IMR-90 (cell line): ENCODE results near the gene CLPX. TPM values are rescaled to one million over a fixed set of nuclear protein-coding genes. Genes with fewer than 3 reads are reported as not detected.
"Not testable (repeated sequence)": the region's sequence is repeated elsewhere in the genome, so short reads cannot be mapped to it uniquely, and the experiment has no call there.

Experiments
- ATAC-seq: fragments of 200-7000 bp; cut with Tn5 transposase; 2 replicates; pipeline ENCODE4 v1.9.1; 2020; ENCODE audit warnings: low read depth, mild to moderate bottlenecking, moderate library complexity
- BruUV-seq: library from RNA; stranded (reverse); fragments of 400-500 nt; replicated peaks from 2 replicates; lab custom pipeline; 2021; lab: Mats Ljungman, UMichigan
- CTCF ChIA-PET: fragments of 300-600 bp; formaldehyde crosslinking; extraction: SDS; loops from one replicate; lab custom pipeline; 2021; ENCODE audit warnings: antibody characterized with exemption; lab: Yijun Ruan, JAX
- POLR2A ChIA-PET: fragments of 300-600 bp; sonication (Branson Sonifier 250); formaldehyde crosslinking; loops from one replicate; lab custom pipeline; 2022; ENCODE audit warnings: antibody characterized with exemption; ENCODE audit not compliant: unreplicated experiment; lab: Charles Lee
- DNase-seq: peaks from one replicate; pipeline ENCODE4 v3.0.0; 2013
- H2AFZ ChIP-seq: replicated peaks from 2 replicates; pipeline ENCODE3; 2013; ENCODE audit warnings: low read length, mild to moderate bottlenecking; ENCODE audit not compliant: poor library complexity
- H2AK5ac ChIP-seq: 2 replicates; pipeline ENCODE4 v1.6.1; 2013; ENCODE audit warnings: low read depth, low read length, inconsistent platforms
- H2AK9ac ChIP-seq: replicated peaks from 2 replicates; pipeline ENCODE3; 2013; ENCODE audit warnings: mild to moderate bottlenecking, low read depth, low read length, moderate library complexity; ENCODE audit not compliant: poor library complexity
- H2BK120ac ChIP-seq: 2 replicates; pipeline ENCODE4 v1.6.1; 2013; ENCODE audit warnings: low read depth, low read length, inconsistent platforms
- H2BK15ac ChIP-seq: 3 replicates; pipeline ENCODE4 v1.6.1; 2013; ENCODE audit warnings: low read depth, low read length, inconsistent platforms
- H2BK20ac ChIP-seq: 2 replicates; pipeline ENCODE4 v1.6.1; 2013; ENCODE audit warnings: low read depth, mild to moderate bottlenecking, inconsistent platforms, low read length, moderate library complexity
- H2BK5ac ChIP-seq: 2 replicates; pipeline ENCODE4 v1.6.1; 2013; ENCODE audit warnings: mild to moderate bottlenecking, low read depth, low read length, inconsistent platforms; ENCODE audit not compliant: poor library complexity, severe bottlenecking
- H3K14ac ChIP-seq: replicated peaks from 2 replicates; pipeline ENCODE4 v1.6.1; 2013; ENCODE audit warnings: low read depth, low read length, inconsistent platforms
- H3K18ac ChIP-seq: 2 replicates; pipeline ENCODE4 v1.6.1; 2013; ENCODE audit warnings: low read depth, low read length, control low read depth
- H3K23ac ChIP-seq: 2 replicates; pipeline ENCODE4 v1.6.1; 2013; ENCODE audit warnings: low read depth, low read length, inconsistent platforms
- H3K27ac ChIP-seq: 2 replicates; pipeline ENCODE4 v1.5.1; 2013; ENCODE audit warnings: mild to moderate bottlenecking, control low read depth, low read length; ENCODE audit not compliant: insufficient read depth
- H3K27me3 ChIP-seq: 2 replicates; pipeline ENCODE4 v1.6.1; 2013; ENCODE audit warnings: low read length; ENCODE audit not compliant: control insufficient read depth, insufficient read depth
- H3K36me3 ChIP-seq: 2 replicates; pipeline ENCODE4 v1.6.1; 2013; ENCODE audit warnings: low read length, mixed read lengths; ENCODE audit not compliant: control insufficient read depth, insufficient read depth
- H3K4ac ChIP-seq: 2 replicates; pipeline ENCODE4 v1.6.1; 2013; ENCODE audit warnings: low read depth, low read length, inconsistent platforms
- H3K4me1 ChIP-seq: 2 replicates; pipeline ENCODE4 v1.6.1; 2013; ENCODE audit warnings: low read length, mixed read lengths; ENCODE audit not compliant: control insufficient read depth, insufficient read depth
- H3K4me2 ChIP-seq: 2 replicates; pipeline ENCODE4 v1.6.1; 2013; ENCODE audit warnings: low read depth, mild to moderate bottlenecking, control low read depth, low read length, moderate library complexity
- H3K4me3 ChIP-seq: 2 replicates; pipeline ENCODE4 v1.5.1; 2013; ENCODE audit warnings: low read depth, mild to moderate bottlenecking, control low read depth, low read length, moderate library complexity; ENCODE audit not compliant: insufficient read depth
- H3K56ac ChIP-seq: 2 replicates; pipeline ENCODE4 v1.6.1; 2013; ENCODE audit warnings: low read length, inconsistent platforms; ENCODE audit not compliant: insufficient read depth; ENCODE audit errors: extremely low read depth
- H3K79me1 ChIP-seq, 2 experiments: 2 replicates each; pipeline ENCODE4 v1.6.1; 2013; ENCODE audit warnings: low read length in 2 of 2, inconsistent platforms in 1 of 2, low read depth in 1 of 2
- H3K9ac ChIP-seq: 2 replicates; pipeline ENCODE4 v1.6.1; 2013; ENCODE audit warnings: low read depth, low read length, control low read depth
- H3K9me1 ChIP-seq: 2 replicates; pipeline ENCODE4 v1.6.1; 2013; ENCODE audit warnings: low read length, inconsistent platforms; ENCODE audit not compliant: insufficient read depth
- H3K9me3 ChIP-seq: 2 replicates; pipeline ENCODE4 v1.6.1; 2013; ENCODE audit warnings: low read length; ENCODE audit not compliant: control insufficient read depth, insufficient read depth
- H4K20me1 ChIP-seq: 2 replicates; pipeline ENCODE4 v1.6.1; 2013; ENCODE audit warnings: low read length, inconsistent platforms; ENCODE audit not compliant: insufficient read depth
- H4K5ac ChIP-seq: 2 replicates; pipeline ENCODE4 v1.6.1; 2013; ENCODE audit warnings: mild to moderate bottlenecking, low read depth, low read length, control low read depth
- H4K8ac ChIP-seq, 2 experiments: 2 replicates each; pipeline ENCODE4 v1.6.1; 2013; ENCODE audit warnings: low read depth in 2 of 2, low read length in 2 of 2, control low read depth in 1 of 2, inconsistent platforms in 1 of 2
- H4K91ac ChIP-seq: 2 replicates; pipeline ENCODE4 v1.6.1; 2013; ENCODE audit warnings: low read depth, low read length, inconsistent platforms; ENCODE audit not compliant: insufficient read depth
- WGBS, 2 experiments: methylation state at CpG; one replicate each; pipeline versions ENCODE4 v1.1.5 to v1.1.7; 2013; ENCODE audit warnings: missing lambda C conversion rate in 2 of 2; ENCODE audit not compliant: insufficient read length in 1 of 2; ENCODE audit errors: extremely low coverage in 2 of 2; 5-methylcytosine and 5-hydroxymethylcytosine counted together
- dilution Hi-C: fragments of 300-500 bp; cut with HindIII; formaldehyde crosslinking; loops from one replicate; pipeline ENCODE4 v1.14.3; 2018; ENCODE audit warnings: low sequenced_read_pairs; ENCODE audit not compliant: unreplicated experiment
- in situ Hi-C: fragments of 300-500 bp; cut with MboI; formaldehyde crosslinking; loops from 3 replicates; pipeline ENCODE4 v1.14.3; 2019; ENCODE audit warnings: low sequenced_read_pairs, inconsistent platforms, mixed read lengths
- intact Hi-C: fragments of 100-400 bp; cut with micrococcal nuclease; formaldehyde crosslinking; loops from 2 replicates; pipeline ENCODE4 v1.10.0; 2022
- polyA plus RNA-seq, 3 experiments: library from polyadenylated mRNA; depleted of rRNA; stranded (reverse); fragments of >200 nt; gene quantifications; 2 replicates each; pipeline ENCODE4 v1.2.3, GENCODE V29; 2012; ENCODE audit warnings: low replicate concordance in 1 of 3
- total RNA-seq: library from RNA; depleted of rRNA; stranded (reverse); fragments of >200 nt; gene quantifications from 2 replicates; pipeline ENCODE4 v1.2.3, GENCODE V29; 2012

CLPX gene
- total and polyA plus RNA-seq, 2 of the 4 experiments (the other 2 are of a cell fraction): 25.8 to 26.9 TPM

DNA sequence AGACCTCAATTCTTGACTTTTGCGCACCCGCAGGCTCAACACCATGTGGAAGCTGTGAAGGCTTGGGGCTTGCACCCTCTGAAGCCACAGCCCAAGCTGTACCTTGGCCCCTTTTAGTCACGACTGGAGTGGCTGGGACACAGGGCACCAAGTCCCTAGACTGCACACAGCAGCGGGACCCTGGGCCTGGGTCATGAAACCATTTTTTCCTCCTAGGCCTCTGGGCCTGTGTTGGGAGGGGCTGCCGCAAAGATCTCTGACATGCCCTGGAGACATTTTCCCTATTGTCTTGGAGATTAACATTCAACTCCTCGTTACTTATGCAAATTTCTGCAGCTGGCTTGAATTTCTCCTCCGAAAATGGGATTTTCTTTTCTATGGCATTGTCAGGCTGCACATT, 48.1 kb downstream of the CLPX start:
- H4K8ac ChIP-seq, H2AFZ ChIP-seq, CTCF ChIA-PET, H3K23ac ChIP-seq, H2BK20ac ChIP-seq, H3K4me2 ChIP-seq, H4K91ac ChIP-seq, DNase-seq, H3K36me3 ChIP-seq, H3K56ac ChIP-seq, H3K27ac ChIP-seq, dilution Hi-C loops, H2BK15ac ChIP-seq, BruUV-seq, intact Hi-C loops, H3K14ac ChIP-seq, H3K18ac ChIP-seq, H2AK5ac ChIP-seq, H3K9me3 ChIP-seq, H3K4ac ChIP-seq, H3K4me1 ChIP-seq, H3K4me3 ChIP-seq, H2BK5ac ChIP-seq, H3K9me1 ChIP-seq, H3K9ac ChIP-seq, H3K27me3 ChIP-seq, ATAC-seq, H2AK9ac ChIP-seq, H4K5ac ChIP-seq, H2BK120ac ChIP-seq, in situ Hi-C loops, POLR2A ChIA-PET: not testable (repeated sequence)
- WGBS, 2 experiments: 100% methylated on average over 2 of the region's 7 CpGs; no CpG with 5 or more reads in 1 of the 2 experiments
- H4K20me1 ChIP-seq: peaks cover 10% of the 10 kb centered on the region; the same call in 1 of the 2 replicates
- H3K79me1 ChIP-seq: peaks cover 0 to 14% of the 10 kb centered on the region in 2 experiments; a peak in 2 of 4 replicates
